SK-N-SH treated with all-trans-retinoic acid at 6 μM for 48 hours (cell line): ENCODE results near the gene KRTAP4-8.

Experiments
- ATAC-seq: fragments of 200-7000 bp; cut with Tn5 transposase; 3 replicates; pipeline ENCODE4 v1.9.1; 2020; ENCODE audit warnings: mild to moderate bottlenecking, moderate library complexity
- BACH2 ChIP-seq: fragments of 250-450 bp; sonication (Bioruptor Pico); IDR thresholded peaks from 2 replicates; pipeline ENCODE4 v1.9.0; 2021; ENCODE audit warnings: mild to moderate bottlenecking, borderline replicate concordance
- ESRRG ChIP-seq: fragments of 250-450 bp; sonication (Bioruptor Pico); IDR thresholded peaks from 2 replicates; pipeline ENCODE4 v1.6.1; 2021; ENCODE audit warnings: mild to moderate bottlenecking
- GLIS3 ChIP-seq: fragments of 250-450 bp; sonication (Bioruptor Pico); IDR thresholded peaks from 2 replicates; pipeline ENCODE4 v1.5.0; 2020; ENCODE audit warnings: mild to moderate bottlenecking, moderate library complexity
- ISL1 ChIP-seq: fragments of 250-450 bp; sonication (Bioruptor Pico); IDR thresholded peaks from 2 replicates; pipeline ENCODE4 v2.1.2; 2022; ENCODE audit warnings: mild to moderate bottlenecking, moderate library complexity
- OSR1 ChIP-seq: fragments of 250-450 bp; sonication (Bioruptor Pico); IDR thresholded peaks from 2 replicates; pipeline ENCODE4 v1.8.0; 2022; ENCODE audit warnings: moderate library complexity, mild to moderate bottlenecking, inconsistent platforms
- POU6F1 ChIP-seq: fragments of 250-450 bp; sonication (Bioruptor Pico); IDR thresholded peaks from 2 replicates; pipeline ENCODE4 v1.8.0; 2021; ENCODE audit warnings: low read depth, mild to moderate bottlenecking, moderate library complexity, borderline replicate concordance
- PPARA ChIP-seq: fragments of 250-450 bp; sonication (Bioruptor Pico); IDR thresholded peaks from 2 replicates; pipeline ENCODE4 v1.5.0; 2020; ENCODE audit warnings: mild to moderate bottlenecking, borderline replicate concordance
- RARB ChIP-seq: fragments of 250-450 bp; sonication (Bioruptor Pico); IDR thresholded peaks from 2 replicates; pipeline ENCODE4 v1.8.0; 2021; ENCODE audit warnings: mild to moderate bottlenecking, moderate library complexity
- SNAI2 ChIP-seq: fragments of 250-450 bp; sonication (Bioruptor Pico); IDR thresholded peaks from 2 replicates; pipeline ENCODE4 v1.5.0; 2020; ENCODE audit warnings: mild to moderate bottlenecking, moderate library complexity
- TCF4 ChIP-seq: fragments of 250-450 bp; sonication (Bioruptor Pico); IDR thresholded peaks from 2 replicates; pipeline ENCODE4 v1.8.0; 2021; ENCODE audit warnings: mild to moderate bottlenecking, moderate library complexity, borderline replicate concordance
- TOX ChIP-seq: fragments of 250-450 bp; sonication (Bioruptor Pico); IDR thresholded peaks from 2 replicates; pipeline ENCODE4 v1.8.0; 2021; ENCODE audit warnings: mild to moderate bottlenecking, moderate library complexity, borderline replicate concordance
- TSHZ2 ChIP-seq: fragments of 250-450 bp; sonication (Bioruptor Pico); IDR thresholded peaks from 2 replicates; pipeline ENCODE4 v1.5.0; 2020; ENCODE audit warnings: mild to moderate bottlenecking, moderate library complexity
- ZC3H10 ChIP-seq: fragments of 250-450 bp; sonication (Bioruptor Pico); IDR thresholded peaks from 2 replicates; pipeline ENCODE4 v1.5.1; 2021; ENCODE audit warnings: mild to moderate bottlenecking, moderate library complexity
- ZFP30 ChIP-seq: fragments of 450-650 bp; formaldehyde crosslinking; IDR thresholded peaks from 2 replicates; pipeline ENCODE4 v1.5.0; 2022; ENCODE audit warnings: mild to moderate bottlenecking, moderate library complexity
- ZNF8 ChIP-seq: fragments of 450-650 bp; formaldehyde crosslinking; IDR thresholded peaks from 2 replicates; pipeline ENCODE4 v1.5.0; 2020; ENCODE audit warnings: mild to moderate bottlenecking, moderate library complexity
- TF ChIP-seq, protein P1 (sequence below): fragments of 250-450 bp; sonication (Bioruptor Pico); IDR thresholded peaks from 2 replicates; pipeline ENCODE4 v1.5.1; 2020; ENCODE audit warnings: low read depth, mild to moderate bottlenecking, moderate library complexity
- TF ChIP-seq, protein P2 (sequence below): fragments of 250-450 bp; sonication (Bioruptor Pico); IDR thresholded peaks from 2 replicates; pipeline ENCODE4 v1.8.0; 2020; ENCODE audit warnings: mild to moderate bottlenecking, moderate library complexity, borderline replicate concordance
- TF ChIP-seq, protein P3 (sequence below): fragments of 250-450 bp; sonication (Bioruptor Pico); IDR thresholded peaks from 2 replicates; pipeline ENCODE4 v1.5.1; 2021; ENCODE audit warnings: mild to moderate bottlenecking, moderate library complexity

KRTAP4-8 gene

DNA sequence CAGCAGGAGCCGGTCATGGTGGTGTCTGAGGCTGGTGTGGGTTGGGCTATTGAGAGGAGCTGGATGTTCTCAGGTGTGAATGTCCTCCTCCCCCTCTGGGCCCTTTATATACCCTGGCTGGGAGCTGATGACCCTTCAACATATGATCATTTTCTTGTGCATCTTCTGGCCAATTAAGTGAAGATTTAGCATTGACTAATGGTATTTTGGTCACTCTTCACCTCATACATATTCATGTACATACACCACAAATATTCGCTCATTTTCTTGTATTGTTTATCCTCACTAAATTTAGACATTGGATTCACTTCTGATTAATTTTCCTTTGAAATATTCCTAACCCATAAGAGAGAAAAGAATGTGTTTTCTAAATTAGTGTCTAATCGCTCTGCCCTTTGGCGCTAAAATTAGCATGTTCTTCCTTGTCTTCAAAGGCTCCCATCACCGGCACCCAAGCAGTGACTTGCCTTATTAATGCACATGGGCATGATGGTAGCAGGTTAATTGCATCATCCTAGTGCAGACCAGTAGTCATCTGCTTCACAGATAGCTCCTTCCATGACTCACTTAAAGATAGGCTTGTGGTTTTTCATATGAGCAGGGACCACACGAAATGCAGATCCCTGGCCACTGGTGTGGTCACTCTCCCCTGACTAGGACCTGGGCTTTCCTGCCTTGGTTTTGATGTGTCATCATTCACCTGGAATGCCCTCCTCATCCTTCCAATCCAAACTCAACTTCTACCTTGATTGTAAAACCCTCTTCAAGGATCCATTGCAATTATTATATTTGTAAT is 31.9 kb downstream of the KRTAP4-8 start, which contains the start of gene KRTAP2-4:
Gene KRTAP2-4 (minus strand): TSS at position 51 of the 796 bp plus-strand sequence. CDS start 34 bp downstream, at position 17.
- TF ChIP-seq GLIS3 (no peak), ZC3H10 (CRISPR knock-in tag) (no peak), TSHZ2 (CRISPR knock-in tag) (no peak), POU6F1 (CRISPR knock-in tag) (no peak), PPARA (CRISPR knock-in tag) (no peak), BACH2 (CRISPR knock-in tag) (no peak), ZFP30 (CRISPR knock-in tag) (no peak), ISL1 (CRISPR knock-in tag) (no peak), TOX (no peak), SNAI2 (no peak)
- TF ChIP-seq, protein P1, sequence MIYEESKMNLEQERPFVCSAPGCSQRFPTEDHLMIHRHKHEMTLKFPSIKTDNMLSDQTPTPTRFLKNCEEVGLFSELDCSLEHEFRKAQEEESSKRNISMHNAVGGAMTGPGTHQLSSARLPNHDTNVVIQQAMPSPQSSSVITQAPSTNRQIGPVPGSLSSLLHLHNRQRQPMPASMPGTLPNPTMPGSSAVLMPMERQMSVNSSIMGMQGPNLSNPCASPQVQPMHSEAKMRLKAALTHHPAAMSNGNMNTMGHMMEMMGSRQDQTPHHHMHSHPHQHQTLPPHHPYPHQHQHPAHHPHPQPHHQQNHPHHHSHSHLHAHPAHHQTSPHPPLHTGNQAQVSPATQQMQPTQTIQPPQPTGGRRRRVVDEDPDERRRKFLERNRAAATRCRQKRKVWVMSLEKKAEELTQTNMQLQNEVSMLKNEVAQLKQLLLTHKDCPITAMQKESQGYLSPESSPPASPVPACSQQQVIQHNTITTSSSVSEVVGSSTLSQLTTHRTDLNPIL (CRISPR knock-in tag) = no peak
- TF ChIP-seq, protein P2, sequence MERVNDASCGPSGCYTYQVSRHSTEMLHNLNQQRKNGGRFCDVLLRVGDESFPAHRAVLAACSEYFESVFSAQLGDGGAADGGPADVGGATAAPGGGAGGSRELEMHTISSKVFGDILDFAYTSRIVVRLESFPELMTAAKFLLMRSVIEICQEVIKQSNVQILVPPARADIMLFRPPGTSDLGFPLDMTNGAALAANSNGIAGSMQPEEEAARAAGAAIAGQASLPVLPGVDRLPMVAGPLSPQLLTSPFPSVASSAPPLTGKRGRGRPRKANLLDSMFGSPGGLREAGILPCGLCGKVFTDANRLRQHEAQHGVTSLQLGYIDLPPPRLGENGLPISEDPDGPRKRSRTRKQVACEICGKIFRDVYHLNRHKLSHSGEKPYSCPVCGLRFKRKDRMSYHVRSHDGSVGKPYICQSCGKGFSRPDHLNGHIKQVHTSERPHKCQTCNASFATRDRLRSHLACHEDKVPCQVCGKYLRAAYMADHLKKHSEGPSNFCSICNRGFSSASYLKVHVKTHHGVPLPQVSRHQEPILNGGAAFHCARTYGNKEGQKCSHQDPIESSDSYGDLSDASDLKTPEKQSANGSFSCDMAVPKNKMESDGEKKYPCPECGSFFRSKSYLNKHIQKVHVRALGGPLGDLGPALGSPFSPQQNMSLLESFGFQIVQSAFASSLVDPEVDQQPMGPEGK = no peak
- TF ChIP-seq, protein P3, sequence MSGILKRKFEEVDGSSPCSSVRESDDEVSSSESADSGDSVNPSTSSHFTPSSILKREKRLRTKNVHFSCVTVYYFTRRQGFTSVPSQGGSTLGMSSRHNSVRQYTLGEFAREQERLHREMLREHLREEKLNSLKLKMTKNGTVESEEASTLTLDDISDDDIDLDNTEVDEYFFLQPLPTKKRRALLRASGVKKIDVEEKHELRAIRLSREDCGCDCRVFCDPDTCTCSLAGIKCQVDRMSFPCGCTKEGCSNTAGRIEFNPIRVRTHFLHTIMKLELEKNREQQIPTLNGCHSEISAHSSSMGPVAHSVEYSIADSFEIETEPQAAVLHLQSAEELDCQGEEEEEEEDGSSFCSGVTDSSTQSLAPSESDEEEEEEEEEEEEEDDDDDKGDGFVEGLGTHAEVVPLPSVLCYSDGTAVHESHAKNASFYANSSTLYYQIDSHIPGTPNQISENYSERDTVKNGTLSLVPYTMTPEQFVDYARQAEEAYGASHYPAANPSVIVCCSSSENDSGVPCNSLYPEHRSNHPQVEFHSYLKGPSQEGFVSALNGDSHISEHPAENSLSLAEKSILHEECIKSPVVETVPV (CRISPR knock-in tag) = no peak
- ATAC-seq = no peak

DNA sequence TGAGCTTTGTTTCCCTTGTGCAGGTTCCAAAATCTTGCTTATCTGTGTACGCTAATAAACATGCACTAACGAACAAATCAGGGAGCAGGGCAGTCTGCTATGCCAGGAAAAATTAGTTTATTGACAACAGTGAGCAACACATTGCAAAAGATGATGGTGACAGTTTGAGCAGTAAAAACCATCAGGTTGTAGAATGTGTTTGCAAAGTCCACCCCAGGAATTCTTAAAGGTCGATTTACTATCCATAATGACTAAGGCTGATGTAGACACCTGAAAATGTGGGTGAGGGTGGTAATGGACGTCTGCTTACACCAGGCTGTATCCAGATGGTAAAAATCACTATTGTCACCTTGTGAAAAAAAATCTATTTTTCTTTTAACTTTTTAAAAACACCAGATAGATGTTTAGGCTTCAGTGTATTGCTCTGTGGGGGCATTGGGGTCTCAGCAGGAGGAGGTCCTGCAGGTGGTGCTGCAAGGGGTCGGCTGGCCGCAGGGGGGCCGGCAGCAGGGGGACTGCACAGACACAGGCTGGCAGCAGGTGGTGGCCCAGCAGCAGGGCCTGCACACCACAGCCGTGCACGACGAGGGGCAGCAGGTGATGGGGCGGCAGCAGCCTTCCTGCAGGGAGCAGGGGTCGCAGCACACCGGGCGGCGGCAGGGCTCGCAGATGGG is 32.8 kb downstream of the KRTAP4-8 start:
- ATAC-seq = peak; percentile 21; the same call in 1 of the 3 replicates

GRCh38 chr17:41064301-41064700 is 33.6 kb downstream of the KRTAP4-8 start:
- ATAC-seq = no peak
- TF ChIP-seq SNAI2 (no peak), TSHZ2 (CRISPR knock-in tag) (no peak), OSR1 (no peak), RARB (CRISPR knock-in tag) (no peak), ZNF8 (CRISPR knock-in tag) (no peak), POU6F1 (CRISPR knock-in tag) (no peak), ESRRG (CRISPR knock-in tag) (no peak), TCF4 (CRISPR knock-in tag) (no peak)
- TF ChIP-seq, protein P2 = no peak
